ENCODE data around the gene DYNLL1. TPM values are rescaled to one million over a fixed set of nuclear protein-coding genes. Genes with fewer than 3 reads are reported as not detected.

The DYNLL1 gene
- total RNA-seq, 1 experiment from 2014 or later, result 618 TPM

- no peak overlapping the region for H3K18ac ChIP-seq (ENCODE audit: insufficient read length, low read depth, low read length)
- no peak overlapping the region for H3K14ac ChIP-seq (ENCODE audit: insufficient read depth, low read length)
- H3K27ac ChIP-seq (ENCODE audit: insufficient read length, low read depth, low read length), result no peak overlapping the region
- peaks cover 12 to 40% (median 28%) of the 10 kb centered on the region in 3 experiments for H3K36me3 Mint-ChIP-seq (ENCODE audit: insufficient read depth in 1 of 3, low read depth in 3 of 3)
- no peaks in the 10 kb centered on the region for H3K9me3 Mint-ChIP-seq
- no peak overlapping the region for H3K56ac ChIP-seq (ENCODE audit: insufficient read length, low read depth, low read length)
- H2AK5ac ChIP-seq (ENCODE audit: insufficient read length, low read length), result no peak overlapping the region
- peaks cover 18 to 33% of the 10 kb centered on the region in 2 experiments for H3K4me1 Mint-ChIP-seq
- H2BK5ac ChIP-seq (ENCODE audit: insufficient read length, low read length), result no peak overlapping the region
- H3K4me2 ChIP-seq (ENCODE audit: insufficient read depth, insufficient read length, low read length), result no peak overlapping the region
- H3K9me3 ChIP-seq (ENCODE audit: control insufficient read depth, low read depth, low read length), result no peaks in the 10 kb centered on the region
- TF ChIP-seq CTCF (conservative IDR thresholded peaks at IDR 0.05), result no peak
- H2BK12ac ChIP-seq (ENCODE audit: insufficient read length, low read depth, low read length), result no peak overlapping the region
- no peak overlapping the region for H2AFZ ChIP-seq (ENCODE audit: low read length)
- H2BK15ac ChIP-seq (ENCODE audit: low read depth, low read length), result no peak overlapping the region
- no peak overlapping the region for H3K23ac ChIP-seq (ENCODE audit: insufficient read length, low read depth, low read length)
- no peak overlapping the region for H3K9ac ChIP-seq (ENCODE audit: extremely low read depth, insufficient read length, low read length)
- no peak overlapping the region for H4K5ac ChIP-seq (ENCODE audit: insufficient read length, low read depth, low read length)
- H2BK120ac ChIP-seq (ENCODE audit: low read depth, low read length, poor library complexity, severe bottlenecking), result no peak overlapping the region
- H3K4ac ChIP-seq (ENCODE audit: low read depth, low read length), result no peak overlapping the region
- no peaks in the 10 kb centered on the region for H3K4me1 ChIP-seq (ENCODE audit: insufficient read depth, low read length)
- no peak overlapping the region for H4K91ac ChIP-seq (ENCODE audit: insufficient read length, low read depth, low read length)
- no peak overlapping the region for H2BK20ac ChIP-seq (ENCODE audit: low read depth, low read length, poor library complexity, severe bottlenecking)
- H3K79me2 ChIP-seq (ENCODE audit: insufficient read depth, low read length), result peaks cover 46% of the 10 kb centered on the region; the same call in 1 of the 2 replicates
- H3T11ph ChIP-seq (ENCODE audit: low read length), result no peak overlapping the region
- no peak overlapping the region for H4K8ac ChIP-seq (replicated peaks; ENCODE audit: insufficient read length, low read depth, low read length)
- H3K27me3 Mint-ChIP-seq (ENCODE audit: low read depth), result no peaks in the 10 kb centered on the region
- H3K23me2 ChIP-seq (ENCODE audit: insufficient read length, low read depth, low read length, poor library complexity, severe bottlenecking), result peaks cover 6% of the 10 kb centered on the region
- no peaks in the 10 kb centered on the region for H3K27me3 ChIP-seq (ENCODE audit: insufficient read depth, low read length)
- H3K79me1 ChIP-seq (ENCODE audit: insufficient read depth, low read depth, low read length, poor library complexity, severe bottlenecking), result no peaks in the 10 kb centered on the region
- no CpG with 5 or more reads among the region's 6 CpGs for WGBS (ENCODE audit: extremely low coverage, insufficient read length, low lambda C conversion rate)
- no peak overlapping the region for H3K4me3 Mint-ChIP-seq
- H4K20me1 ChIP-seq (ENCODE audit: control insufficient read depth, insufficient read depth, insufficient read length), result peaks cover 2% of the 10 kb centered on the region
- DNase-seq, result no peak
- peak overlapping the region in 2 of 3 experiments; percentile 34 to 70; a peak in 4 of 7 replicates for H3K27ac Mint-ChIP-seq
Observed at GRCh38 chr12:120538281-120539156, 42.6 kb downstream of the DYNLL1 start.
